Dendritic cell treated with granulocyte-macrophage colony-stimulating factor and Interleukin-4, amounts not matched to agents 40 ng/mL and 50 ng/mL, for 4 days (primary cell): ENCODE results near the gene CANT1.
A peak's percentile ranks its signal among the peaks of the same experiment; 100 is the strongest.

Experiments used
- H3K27ac Mint-ChIP-seq: one replicate; pipeline ENCODE4 v1.8.0; 2022; ENCODE audit warnings: mild to moderate bottlenecking, mixed read lengths
- H3K27me3 Mint-ChIP-seq: one replicate; pipeline ENCODE4 v1.8.0; 2022; ENCODE audit warnings: mild to moderate bottlenecking, mixed read lengths
- H3K36me3 Mint-ChIP-seq: one replicate; pipeline ENCODE4 v1.8.0; 2022; ENCODE audit warnings: low read depth, mixed read lengths
- H3K4me1 Mint-ChIP-seq: one replicate; pipeline ENCODE4 v1.8.0; 2022; ENCODE audit warnings: low read depth, mixed read lengths
- H3K4me3 Mint-ChIP-seq: one replicate; pipeline ENCODE4 v1.8.0; 2022; ENCODE audit warnings: mild to moderate bottlenecking, moderate library complexity, mixed read lengths
- H3K9me3 Mint-ChIP-seq: one replicate; pipeline ENCODE4 v1.8.0; 2022; ENCODE audit warnings: mixed read lengths
- intact Hi-C: fragments of 100-400 bp; cut with micrococcal nuclease; formaldehyde crosslinking; loops from one replicate; pipeline ENCODE4 v1.15.0; 2022

Gene CANT1

GRCh38 chr17:79047291-79047920, 37.8 kb upstream of the CANT1 start:
- peaks cover 40% of the 10 kb centered on the region for H3K27me3 Mint-ChIP-seq
- no peak overlapping the region for H3K4me3 Mint-ChIP-seq
- H3K36me3 Mint-ChIP-seq = no peaks in the 10 kb centered on the region
- no peaks in the 10 kb centered on the region for H3K4me1 Mint-ChIP-seq
- H3K9me3 Mint-ChIP-seq = no peaks in the 10 kb centered on the region
- intact Hi-C loops = loop anchor here (5.0 kb wide), 2 partner anchors 35 to 345 kb away; no protein-coding TSS in a partner anchor
- H3K27ac Mint-ChIP-seq = no peak overlapping the region

- H3K4me1 Mint-ChIP-seq = no peaks in the 10 kb centered on the region
- no peak overlapping the region for H3K4me3 Mint-ChIP-seq
- H3K27me3 Mint-ChIP-seq = peaks cover 40% of the 10 kb centered on the region
- intact Hi-C loops = loop anchor here (5.0 kb wide), 2 partner anchors 35 to 345 kb away; no protein-coding TSS in a partner anchor
- no peak overlapping the region for H3K27ac Mint-ChIP-seq
- H3K9me3 Mint-ChIP-seq = no peaks in the 10 kb centered on the region
- H3K36me3 Mint-ChIP-seq = no peaks in the 10 kb centered on the region
Observed at GRCh38 chr17:79046916-79047280, 37.3 kb upstream of the CANT1 start.

DNA sequence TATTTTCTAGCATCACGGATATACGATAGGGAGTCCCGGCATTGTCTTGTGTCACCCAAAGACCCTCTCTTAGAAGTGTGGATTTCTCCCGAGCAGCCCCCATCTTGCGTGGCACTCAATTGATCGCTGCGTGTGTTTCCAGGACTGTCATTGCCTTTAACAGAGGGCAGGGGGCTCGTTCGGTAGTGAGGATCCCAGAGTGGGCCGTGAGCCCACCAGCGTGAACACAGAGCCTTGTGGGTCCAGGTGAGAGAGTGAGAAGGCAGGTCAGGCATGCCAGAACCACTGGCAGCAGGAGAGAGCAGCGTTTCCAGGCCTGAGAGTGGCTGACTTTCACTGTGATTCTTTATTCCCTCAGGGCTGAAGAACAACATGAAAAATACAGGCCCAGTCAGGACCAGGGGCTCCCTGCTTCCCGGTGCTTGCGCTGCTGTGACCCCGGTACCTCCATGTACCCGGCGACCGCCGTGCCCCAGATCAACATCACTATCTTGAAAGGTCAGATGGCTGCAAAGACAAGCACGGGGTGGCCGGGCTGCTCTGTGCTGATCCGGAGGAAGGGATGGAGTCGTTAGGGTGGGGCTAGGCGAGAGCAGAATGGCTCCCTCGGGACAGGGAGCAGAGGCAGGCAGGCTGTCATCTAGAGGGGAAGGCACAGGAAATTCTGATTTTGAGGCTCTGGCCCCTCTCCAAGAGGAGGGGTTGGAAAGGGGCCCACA, 36.8 kb upstream of the CANT1 start:
- intact Hi-C loops = loop anchor here (5.0 kb wide), 2 partner anchors 36 to 346 kb away; no protein-coding TSS in a partner anchor
- Mint-ChIP-seq H3K4me1 (no peaks in the 10 kb centered on the region), H3K36me3 (no peaks in the 10 kb centered on the region)

DNA sequence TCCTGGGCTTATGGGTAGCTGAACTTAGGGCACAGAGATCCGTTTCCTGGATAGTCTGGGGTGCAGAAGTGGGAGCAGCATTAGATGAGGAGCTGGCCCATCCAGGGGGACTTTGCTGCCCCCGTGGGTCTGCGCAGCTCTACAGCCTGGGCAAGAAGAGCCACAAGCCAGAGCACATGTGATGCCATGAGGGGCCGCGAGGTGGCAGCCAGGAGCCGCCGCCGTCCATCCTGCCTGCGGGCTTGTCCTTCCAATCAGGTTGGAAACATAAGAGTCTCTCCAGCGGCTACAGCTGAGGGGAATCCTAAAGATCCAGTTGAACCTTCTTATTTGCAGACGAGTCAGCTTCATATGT, 36.3 kb upstream of the CANT1 start:
- H3K36me3 Mint-ChIP-seq = no peaks in the 10 kb centered on the region
- H3K27me3 Mint-ChIP-seq = peaks cover 37% of the 10 kb centered on the region
- intact Hi-C loops = loop anchor here (5.0 kb wide), 2 partner anchors 36 to 346 kb away; no protein-coding TSS in a partner anchor
- H3K4me1 Mint-ChIP-seq = no peaks in the 10 kb centered on the region
- H3K9me3 Mint-ChIP-seq = no peaks in the 10 kb centered on the region
- H3K27ac Mint-ChIP-seq = no peak overlapping the region
- H3K4me3 Mint-ChIP-seq = no peak overlapping the region

More for the DNA sequence above, 36.8 kb upstream of the CANT1 start:
- H3K27ac Mint-ChIP-seq = no peak overlapping the region
- no peak overlapping the region for H3K4me3 Mint-ChIP-seq
- peaks cover 40% of the 10 kb centered on the region for H3K27me3 Mint-ChIP-seq
- no peaks in the 10 kb centered on the region for H3K9me3 Mint-ChIP-seq

DNA sequence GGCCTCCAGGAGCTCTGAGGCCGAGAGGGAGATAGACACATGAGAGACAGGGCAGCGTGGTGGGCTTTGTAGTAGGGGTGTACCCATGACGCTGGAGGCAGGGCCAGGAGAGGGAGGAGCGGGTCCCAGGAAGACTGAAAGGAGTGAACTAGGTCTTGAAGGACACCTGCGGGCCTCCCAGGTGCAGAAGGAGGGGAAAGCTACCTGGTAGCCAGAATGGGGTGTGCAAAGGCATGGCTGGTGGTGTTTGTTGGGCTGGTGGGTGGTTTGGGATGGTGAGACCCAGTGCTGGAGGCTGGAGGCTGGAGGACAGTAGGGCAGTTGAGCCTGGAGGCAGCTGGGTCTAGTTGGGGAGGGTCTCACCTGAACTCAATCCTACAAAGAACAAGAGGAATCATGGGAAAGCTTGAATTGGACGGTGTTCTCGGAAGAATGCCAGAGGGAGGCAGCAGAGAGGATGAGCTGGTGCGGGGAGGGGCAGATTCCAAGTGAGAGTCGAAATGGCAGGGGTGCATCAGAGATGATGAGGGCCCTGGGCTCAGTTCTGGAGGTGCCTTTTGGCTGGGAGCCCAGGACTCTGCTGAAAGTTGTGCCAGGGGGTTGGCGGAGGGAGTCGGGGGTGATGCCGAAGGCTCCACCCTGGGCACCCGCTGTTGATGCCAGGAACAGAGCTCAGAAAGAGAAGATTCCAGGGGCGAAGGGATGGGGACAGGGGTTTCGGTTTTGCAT, 35.6 kb upstream of the CANT1 start:
- no peaks in the 10 kb centered on the region for H3K9me3 Mint-ChIP-seq
- no peak overlapping the region for H3K4me3 Mint-ChIP-seq
- intact Hi-C loops = loop anchor here (5.0 kb wide), 2 partner anchors 37 to 347 kb away; no protein-coding TSS in a partner anchor
- no peak overlapping the region for H3K27ac Mint-ChIP-seq
- H3K36me3 Mint-ChIP-seq = no peaks in the 10 kb centered on the region
- H3K27me3 Mint-ChIP-seq = peaks cover 37% of the 10 kb centered on the region
- H3K4me1 Mint-ChIP-seq = peaks cover 3% of the 10 kb centered on the region

GRCh38 chr17:79044462-79044861, 34.9 kb upstream of the CANT1 start:
- Mint-ChIP-seq H3K4me1 (peaks cover 8% of the 10 kb centered on the region), H3K27ac (no peak overlapping the region), H3K27me3 (peaks cover 38% of the 10 kb centered on the region), H3K9me3 (no peaks in the 10 kb centered on the region), H3K4me3 (no peak overlapping the region), H3K36me3 (no peaks in the 10 kb centered on the region)
- intact Hi-C loops = no loop called here

GRCh38 chr17:79043931-79044320, 34.4 kb upstream of the CANT1 start:
- Mint-ChIP-seq H3K9me3 (no peaks in the 10 kb centered on the region), H3K27ac (no peak overlapping the region), H3K27me3 (peaks cover 35% of the 10 kb centered on the region), H3K4me1 (peaks cover 8% of the 10 kb centered on the region), H3K4me3 (no peak overlapping the region), H3K36me3 (no peaks in the 10 kb centered on the region)
- intact Hi-C loops = loop anchor here (2.0 kb wide), 1 partner anchor 57 kb away; no protein-coding TSS in a partner anchor

GRCh38 chr17:79043191-79043930, 33.8 kb upstream of the CANT1 start:
- Mint-ChIP-seq H3K9me3 (no peaks in the 10 kb centered on the region), H3K36me3 (no peaks in the 10 kb centered on the region), H3K27ac (no peak overlapping the region), H3K27me3 (peaks cover 33% of the 10 kb centered on the region), H3K4me1 (peaks cover 14% of the 10 kb centered on the region), H3K4me3 (no peak overlapping the region)
- intact Hi-C loops = loop anchor here (2.0 kb wide), 1 partner anchor 57 kb away; no protein-coding TSS in a partner anchor

- peaks cover 18% of the 10 kb centered on the region for H3K4me1 Mint-ChIP-seq
- H3K27me3 Mint-ChIP-seq = peaks cover 33% of the 10 kb centered on the region
- H3K36me3 Mint-ChIP-seq = no peaks in the 10 kb centered on the region
- no peaks in the 10 kb centered on the region for H3K9me3 Mint-ChIP-seq
- H3K27ac Mint-ChIP-seq = no peak overlapping the region
- intact Hi-C loops = loop anchor here (1.0 to 2.0 kb wide), 2 partner anchors 23 to 56 kb away; no protein-coding TSS in a partner anchor
- no peak overlapping the region for H3K4me3 Mint-ChIP-seq
Observed at GRCh38 chr17:79042421-79043190, 33.0 kb upstream of the CANT1 start.

DNA sequence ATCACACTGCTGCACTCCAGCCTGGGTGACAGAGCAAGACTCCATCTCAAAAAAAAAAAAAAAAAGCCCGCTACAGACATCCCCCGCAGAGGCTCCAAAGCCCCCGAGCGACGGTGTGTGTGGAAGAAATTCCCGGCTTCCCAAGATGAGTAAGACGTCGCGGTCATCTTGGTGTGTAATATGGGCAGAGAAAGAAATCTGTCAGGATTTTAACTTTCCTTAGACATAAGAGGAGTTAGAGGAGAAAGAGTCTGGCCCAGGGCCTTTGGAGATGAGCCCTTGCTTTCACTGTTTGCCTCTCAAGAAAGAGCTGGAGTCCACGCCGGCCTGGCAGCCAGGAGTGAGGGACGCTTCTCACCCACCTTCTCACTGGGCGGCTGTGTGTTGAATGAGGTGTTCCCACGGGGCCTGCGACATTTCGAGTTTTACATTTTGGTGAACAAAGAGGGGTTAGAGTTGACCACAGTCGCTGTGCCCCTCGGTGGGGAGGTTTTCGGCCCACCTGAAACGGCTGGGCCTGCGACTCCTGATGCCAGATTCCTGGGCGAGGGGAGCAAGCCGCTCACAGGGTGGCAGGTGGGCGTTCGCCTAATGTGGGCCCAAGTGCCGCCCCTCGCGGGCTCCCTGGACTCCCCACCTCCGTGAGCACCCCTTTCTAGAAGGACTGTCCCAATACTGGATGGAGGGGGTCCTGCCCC, 32.3 kb upstream of the CANT1 start:
- H3K9me3 Mint-ChIP-seq = no peaks in the 10 kb centered on the region
- peaks cover 21% of the 10 kb centered on the region for H3K4me1 Mint-ChIP-seq
- H3K27ac Mint-ChIP-seq = no peak overlapping the region
- H3K4me3 Mint-ChIP-seq = no peak overlapping the region
- H3K36me3 Mint-ChIP-seq = no peaks in the 10 kb centered on the region
- intact Hi-C loops = loop anchor here (1.0 to 2.0 kb wide), 2 partner anchors 23 to 55 kb away; no protein-coding TSS in a partner anchor
- peaks cover 33% of the 10 kb centered on the region for H3K27me3 Mint-ChIP-seq

GRCh38 chr17:79041041-79041570, 31.5 kb upstream of the CANT1 start:
- Mint-ChIP-seq H3K27ac (no peak overlapping the region), H3K36me3 (no peaks in the 10 kb centered on the region), H3K4me3 (no peak overlapping the region), H3K9me3 (no peaks in the 10 kb centered on the region), H3K4me1 (peaks cover 25% of the 10 kb centered on the region), H3K27me3 (peaks cover 29% of the 10 kb centered on the region)
- intact Hi-C loops = no loop called here

GRCh38 chr17:79039886-79040285, 30.3 kb upstream of the CANT1 start:
- peak overlapping the region; percentile 55 for H3K27ac Mint-ChIP-seq
- H3K4me1 Mint-ChIP-seq = peaks cover 31% of the 10 kb centered on the region
- intact Hi-C loops = no loop called here
- H3K9me3 Mint-ChIP-seq = no peaks in the 10 kb centered on the region
- peaks cover 27% of the 10 kb centered on the region for H3K27me3 Mint-ChIP-seq
- H3K36me3 Mint-ChIP-seq = no peaks in the 10 kb centered on the region
- no peak overlapping the region for H3K4me3 Mint-ChIP-seq
